HG03442 (cell line): Measurements from ENCODE around the gene PANX1.
"Not testable (repeated sequence)": the region's sequence is repeated elsewhere in the genome, so short reads cannot be mapped to it uniquely, and the experiment has no call there.

ENCODE experiments used
- ATAC-seq: cut with Tn5 transposase; IDR thresholded peaks from one replicate; pipeline ENCODE4 v1.9.1; 2021; ENCODE audit warnings: mild to moderate bottlenecking, moderate library complexity; ENCODE audit not compliant: unreplicated experiment

PANX1 gene

GRCh38 chr11:94149431-94150017 lies 20.9 kb downstream of the PANX1 start:
- ATAC-seq = no peak

- ATAC-seq = no peak
These were observed 21.4 kb downstream of the PANX1 start for GRCh38 chr11:94150056-94150455.

GRCh38 chr11:94150704-94151685 lies 22.4 kb downstream of the PANX1 start:
- ATAC-seq = no peak

GRCh38 chr11:94151903-94152677 lies 23.4 kb downstream of the PANX1 start:
- peak; percentile 76 for ATAC-seq

- no peak for ATAC-seq
These were observed 24.0 kb downstream of the PANX1 start for GRCh38 chr11:94152678-94153065.

GRCh38 chr11:94153320-94153719 lies 24.7 kb downstream of the PANX1 start:
- no peak for ATAC-seq

GRCh38 chr11:94154095-94154856 lies 25.6 kb downstream of the PANX1 start:
- no peak for ATAC-seq

- ATAC-seq = not testable (repeated sequence)
These were observed 28.7 kb downstream of the PANX1 start for GRCh38 chr11:94157339-94157738.

- ATAC-seq = no peak
These were observed 40.2 kb downstream of the PANX1 start for GRCh38 chr11:94168882-94169281.

GRCh38 chr11:94169516-94169915 lies 40.9 kb downstream of the PANX1 start:
- ATAC-seq = no peak

- no peak for ATAC-seq
These were observed 41.4 kb downstream of the PANX1 start for GRCh38 chr11:94169930-94170545.

GRCh38 chr11:94170953-94171352 lies 42.3 kb downstream of the PANX1 start:
- no peak for ATAC-seq

- ATAC-seq = peak; percentile 64
These were observed 43.2 kb downstream of the PANX1 start for GRCh38 chr11:94171693-94172440.

GRCh38 chr11:94175535-94175934 lies 46.9 kb downstream of the PANX1 start:
- no peak for ATAC-seq

- no peak for ATAC-seq
These were observed 49.7 kb downstream of the PANX1 start for GRCh38 chr11:94178331-94178730.

- no peak for ATAC-seq
These were observed 51.1 kb downstream of the PANX1 start for GRCh38 chr11:94179696-94180095.

- ATAC-seq = no peak
These were observed 52.9 kb downstream of the PANX1 start for GRCh38 chr11:94181526-94181925.

- no peak for ATAC-seq
These were observed 53.3 kb downstream of the PANX1 start for GRCh38 chr11:94181943-94182342.

- no peak for ATAC-seq
These were observed 54.7 kb downstream of the PANX1 start for GRCh38 chr11:94183251-94183885.
